SIG-M5 treated with dmso at 0.1 percent for 504 hours (cell line): ENCODE results near the gene DLL1.
"Not testable (repeated sequence)": the region's sequence is repeated elsewhere in the genome, so short reads cannot be mapped to it uniquely, and the experiment has no call there.

Experiments used
- DNase-seq: peaks from one replicate; lab custom pipeline; 2025; ENCODE audit not compliant: unreplicated experiment; lab: John Stamatoyannopoulos, UW

The DLL1 gene

GRCh38 chr6:170269151-170269845 is 21.6 kb downstream of the DLL1 start:
- DNase-seq, result no peak

- no peak for DNase-seq
These were observed 22.4 kb downstream of the DLL1 start for GRCh38 chr6:170268216-170269129.

- DNase-seq, result no peak
These were observed 23.2 kb downstream of the DLL1 start for GRCh38 chr6:170267688-170268087.

GRCh38 chr6:170266061-170266825 is 24.6 kb downstream of the DLL1 start:
- DNase-seq, result no peak

GRCh38 chr6:170265655-170266054 is 25.2 kb downstream of the DLL1 start:
- no peak for DNase-seq

- not testable (repeated sequence) for DNase-seq
These were observed 26.2 kb downstream of the DLL1 start for GRCh38 chr6:170264644-170265043.

GRCh38 chr6:170264086-170264485 is 26.8 kb downstream of the DLL1 start:
- DNase-seq, result no peak

- no peak for DNase-seq
These were observed 27.5 kb downstream of the DLL1 start for GRCh38 chr6:170263410-170263809.

GRCh38 chr6:170262489-170263088 is 28.3 kb downstream of the DLL1 start:
- no peak for DNase-seq

- no peak for DNase-seq
These were observed 29.0 kb downstream of the DLL1 start for GRCh38 chr6:170261643-170262488.

- no peak for DNase-seq
These were observed 30.2 kb downstream of the DLL1 start for GRCh38 chr6:170260686-170261085.

- DNase-seq, result no peak
These were observed 31.6 kb downstream of the DLL1 start for GRCh38 chr6:170259278-170259677.

GRCh38 chr6:170258407-170258806 is 32.5 kb downstream of the DLL1 start:
- no peak for DNase-seq

- no peak for DNase-seq
These were observed 33.5 kb downstream of the DLL1 start for GRCh38 chr6:170257376-170257775.

- DNase-seq, result no peak
These were observed 34.2 kb downstream of the DLL1 start for GRCh38 chr6:170256641-170257040.

- DNase-seq, result no peak
These were observed 35.3 kb downstream of the DLL1 start for GRCh38 chr6:170255426-170256125.

GRCh38 chr6:170254315-170255213 is 36.3 kb downstream of the DLL1 start:
- no peak for DNase-seq

GRCh38 chr6:170253910-170254269 is 37.0 kb downstream of the DLL1 start:
- DNase-seq, result no peak
